ENCODE results near the gene ESPNL.
"Not testable (repeated sequence)": the region's sequence is repeated elsewhere in the genome, so short reads cannot be mapped to it uniquely, and the experiment has no call there.

The ESPNL gene

GRCh38 chr2:238170386-238171071 lies 70.4 kb downstream of the ESPNL start:
- Histone ChIP-seq H3K4me3 (ENCODE audit: low read length) (no peak overlapping the region), H3K9me2 (replicated peaks; ENCODE audit: control insufficient read depth, low read length) (no peaks in the 10 kb centered on the region), H3K27ac (ENCODE audit: low read depth, low read length) (no peak overlapping the region), H3K36me3 (ENCODE audit: control insufficient read depth, low read length) (peaks cover 68% of the 10 kb centered on the region), H3K27me3 (ENCODE audit: control insufficient read depth, low read length) (no peaks in the 10 kb centered on the region), H3K4me1 (ENCODE audit: control insufficient read depth, low read length) (no peaks in the 10 kb centered on the region), H3F3A (ENCODE audit: control insufficient read depth, insufficient read depth) (peaks cover 14% of the 10 kb centered on the region; the same call in 1 of the 2 replicates), H3K4me2 (ENCODE audit: low read length) (no peak overlapping the region), H4K20me1 (ENCODE audit: control insufficient read depth, insufficient read depth, low read depth, low read length) (no peaks in the 10 kb centered on the region), H3K9me3 (ENCODE audit: control insufficient read depth, insufficient read depth, low read length) (no peaks in the 10 kb centered on the region), H3K79me2 (ENCODE audit: control insufficient read depth, low read length) (no peaks in the 10 kb centered on the region)
- TF ChIP-seq EZH2phosphoT487 (IDR thresholded peaks at IDR 0.05; ENCODE audit: borderline replicate concordance, low read length) = no peak
- TF ChIP-seq CTCF (IDR thresholded peaks at IDR 0.05; ENCODE audit: low read depth, low read length, poor library complexity, severe bottlenecking) = no peak

DNA sequence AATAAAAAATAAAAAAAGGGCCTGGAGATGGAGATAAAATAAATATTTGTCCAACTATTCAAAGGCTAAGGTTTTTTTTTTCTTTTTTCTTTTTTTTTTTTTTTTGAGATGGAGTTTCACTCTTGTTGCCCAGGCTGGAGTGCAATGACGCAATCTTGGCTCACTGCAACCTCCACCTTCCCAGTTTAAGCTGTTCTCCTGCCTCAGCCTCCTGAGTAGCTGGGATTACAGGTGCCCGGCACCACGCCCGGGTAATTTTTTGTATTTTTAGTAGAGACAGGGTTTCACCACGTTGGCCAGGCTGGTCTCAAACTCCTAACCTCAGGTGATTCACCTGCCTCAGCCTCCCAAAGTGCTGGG lies 70.9 kb downstream of the ESPNL start:
- H4K20me1 ChIP-seq (ENCODE audit: control insufficient read depth, insufficient read depth, low read depth, low read length); H3K9me3 ChIP-seq (ENCODE audit: control insufficient read depth, insufficient read depth, low read length); H3K4me1 ChIP-seq (ENCODE audit: control insufficient read depth, low read length); H3K4me2 ChIP-seq (ENCODE audit: low read length); H3K27me3 ChIP-seq (ENCODE audit: control insufficient read depth, low read length); H3K9me2 ChIP-seq (replicated peaks; ENCODE audit: control insufficient read depth, low read length); H3K27ac ChIP-seq (ENCODE audit: low read depth, low read length); H3K79me2 ChIP-seq (ENCODE audit: control insufficient read depth, low read length); H3K4me3 ChIP-seq (ENCODE audit: low read length): not testable (repeated sequence)
- Histone ChIP-seq H3F3A (ENCODE audit: control insufficient read depth, insufficient read depth) (peaks cover 14% of the 10 kb centered on the region; the same call in 1 of the 2 replicates), H3K36me3 (ENCODE audit: control insufficient read depth, low read length) (peaks cover 71% of the 10 kb centered on the region)

DNA sequence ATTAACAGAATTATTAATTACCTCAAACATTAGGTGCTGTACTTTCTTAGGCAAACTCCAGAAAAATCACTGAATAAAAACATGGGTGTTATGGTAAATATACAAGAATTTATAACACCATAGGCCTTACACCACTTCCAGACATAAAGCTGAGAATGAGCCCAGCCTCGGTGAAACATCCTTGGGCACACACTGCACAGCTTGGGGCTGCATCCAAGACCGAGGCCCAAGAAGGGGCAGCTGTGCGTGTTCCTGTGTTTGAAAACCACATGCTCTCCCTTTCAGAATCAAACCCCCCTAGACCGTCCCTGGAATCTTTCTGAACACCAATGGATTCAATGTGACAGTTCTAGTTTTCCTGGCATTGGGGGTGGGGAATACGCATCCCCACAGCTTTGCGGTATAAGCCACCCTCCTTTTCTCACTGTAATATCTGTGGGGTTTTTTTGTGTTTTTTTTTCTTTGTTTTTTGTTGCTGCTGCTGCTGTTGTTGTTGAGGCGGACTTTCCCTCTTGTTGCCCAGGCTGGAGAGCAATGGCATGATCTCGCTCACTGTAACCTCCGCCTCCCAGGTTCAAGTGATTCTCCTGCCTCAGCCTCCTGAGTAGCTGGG lies 71.5 kb downstream of the ESPNL start:
- no peaks in the 10 kb centered on the region for H3K79me2 ChIP-seq (ENCODE audit: control insufficient read depth, low read length)
- H3K4me3 ChIP-seq (ENCODE audit: low read length) = no peak overlapping the region
- peaks cover 14% of the 10 kb centered on the region; the same call in 1 of the 2 replicates for H3F3A ChIP-seq (ENCODE audit: control insufficient read depth, insufficient read depth)
- H3K9me3 ChIP-seq (ENCODE audit: control insufficient read depth, insufficient read depth, low read length) = no peaks in the 10 kb centered on the region
- no peaks in the 10 kb centered on the region for H3K27me3 ChIP-seq (ENCODE audit: control insufficient read depth, low read length)
- no peaks in the 10 kb centered on the region for H3K4me1 ChIP-seq (ENCODE audit: control insufficient read depth, low read length)
- no peaks in the 10 kb centered on the region for H4K20me1 ChIP-seq (ENCODE audit: control insufficient read depth, insufficient read depth, low read depth, low read length)
- no peaks in the 10 kb centered on the region for H3K9me2 ChIP-seq (replicated peaks; ENCODE audit: control insufficient read depth, low read length)
- TF ChIP-seq EZH2phosphoT487 (IDR thresholded peaks at IDR 0.05; ENCODE audit: borderline replicate concordance, low read length) (no peak), CTCF (IDR thresholded peaks at IDR 0.05; ENCODE audit: low read depth, low read length, poor library complexity, severe bottlenecking) (no peak)
- no peak overlapping the region for H3K27ac ChIP-seq (ENCODE audit: low read depth, low read length)
- peaks cover 75% of the 10 kb centered on the region for H3K36me3 ChIP-seq (ENCODE audit: control insufficient read depth, low read length)
- H3K4me2 ChIP-seq (ENCODE audit: low read length) = no peak overlapping the region

- peaks cover 83% of the 10 kb centered on the region for H3K36me3 ChIP-seq (ENCODE audit: control insufficient read depth, low read length)
- no peaks in the 10 kb centered on the region for H3K4me1 ChIP-seq (ENCODE audit: control insufficient read depth, low read length)
- no peaks in the 10 kb centered on the region for H3K9me3 ChIP-seq (ENCODE audit: control insufficient read depth, insufficient read depth, low read length)
- no peaks in the 10 kb centered on the region for H3K9me2 ChIP-seq (replicated peaks; ENCODE audit: control insufficient read depth, low read length)
- no peak overlapping the region for H3K4me3 ChIP-seq (ENCODE audit: low read length)
- no peaks in the 10 kb centered on the region for H3K79me2 ChIP-seq (ENCODE audit: control insufficient read depth, low read length)
- no peak for TF ChIP-seq CTCF (IDR thresholded peaks at IDR 0.05; ENCODE audit: low read depth, low read length, poor library complexity, severe bottlenecking)
- no peak for TF ChIP-seq EZH2phosphoT487 (IDR thresholded peaks at IDR 0.05; ENCODE audit: borderline replicate concordance, low read length)
- H3K4me2 ChIP-seq (ENCODE audit: low read length) = no peak overlapping the region
- H3K27me3 ChIP-seq (ENCODE audit: control insufficient read depth, low read length) = no peaks in the 10 kb centered on the region
- no peaks in the 10 kb centered on the region for H4K20me1 ChIP-seq (ENCODE audit: control insufficient read depth, insufficient read depth, low read depth, low read length)
- H3K27ac ChIP-seq (ENCODE audit: low read depth, low read length) = no peak overlapping the region
- peaks cover 14% of the 10 kb centered on the region; the same call in 1 of the 2 replicates for H3F3A ChIP-seq (ENCODE audit: control insufficient read depth, insufficient read depth)
Observed at GRCh38 chr2:238172439-238172838, 72.3 kb downstream of the ESPNL start.

All from DOHH2 (cell line).